ENCODE data around the gene ITGAV.

ITGAV gene

DNA sequence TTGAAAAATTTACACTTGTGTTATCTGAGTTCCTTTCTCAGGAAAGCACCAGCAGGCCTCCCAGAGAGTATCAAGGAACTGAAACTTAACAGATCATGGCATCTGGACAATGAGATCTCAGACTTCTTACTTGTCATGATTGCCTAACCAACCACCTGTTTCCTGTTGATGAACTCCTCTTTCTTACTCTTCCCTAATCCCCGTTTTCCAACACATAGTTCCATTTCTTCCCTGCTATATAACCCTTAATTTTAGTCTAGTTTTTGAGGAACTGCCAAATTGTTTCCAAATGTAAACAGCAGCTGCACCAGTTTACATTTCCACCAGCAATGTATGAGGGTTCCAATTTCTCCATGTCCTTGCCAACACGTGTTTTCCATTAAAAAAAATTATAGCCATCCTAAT lies 98.0 kb downstream of the ITGAV start:
- TF ChIP-seq, protein P1, sequence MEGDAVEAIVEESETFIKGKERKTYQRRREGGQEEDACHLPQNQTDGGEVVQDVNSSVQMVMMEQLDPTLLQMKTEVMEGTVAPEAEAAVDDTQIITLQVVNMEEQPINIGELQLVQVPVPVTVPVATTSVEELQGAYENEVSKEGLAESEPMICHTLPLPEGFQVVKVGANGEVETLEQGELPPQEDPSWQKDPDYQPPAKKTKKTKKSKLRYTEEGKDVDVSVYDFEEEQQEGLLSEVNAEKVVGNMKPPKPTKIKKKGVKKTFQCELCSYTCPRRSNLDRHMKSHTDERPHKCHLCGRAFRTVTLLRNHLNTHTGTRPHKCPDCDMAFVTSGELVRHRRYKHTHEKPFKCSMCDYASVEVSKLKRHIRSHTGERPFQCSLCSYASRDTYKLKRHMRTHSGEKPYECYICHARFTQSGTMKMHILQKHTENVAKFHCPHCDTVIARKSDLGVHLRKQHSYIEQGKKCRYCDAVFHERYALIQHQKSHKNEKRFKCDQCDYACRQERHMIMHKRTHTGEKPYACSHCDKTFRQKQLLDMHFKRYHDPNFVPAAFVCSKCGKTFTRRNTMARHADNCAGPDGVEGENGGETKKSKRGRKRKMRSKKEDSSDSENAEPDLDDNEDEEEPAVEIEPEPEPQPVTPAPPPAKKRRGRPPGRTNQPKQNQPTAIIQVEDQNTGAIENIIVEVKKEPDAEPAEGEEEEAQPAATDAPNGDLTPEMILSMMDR (IDR thresholded peaks at IDR 0.05), result no peak

DNA sequence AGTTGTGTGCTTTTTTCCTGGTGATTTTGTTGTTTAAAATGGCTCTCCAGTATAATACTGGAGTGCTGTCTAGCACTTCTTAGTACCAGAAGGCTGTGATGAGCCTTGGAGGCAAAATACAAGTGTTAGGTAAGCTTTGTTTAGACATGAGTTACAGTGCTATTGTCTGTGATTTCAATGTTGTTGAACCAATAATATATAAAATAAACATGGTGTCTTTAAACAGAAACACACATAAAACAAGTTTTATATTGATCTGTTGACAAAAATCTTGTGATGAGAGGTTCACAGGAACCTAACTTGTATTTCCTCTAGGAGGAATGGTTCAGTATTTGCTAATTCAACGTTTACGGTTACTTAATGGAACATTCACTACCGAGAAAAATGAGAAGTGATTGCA lies 99.0 kb downstream of the ITGAV start:
- TF ChIP-seq, protein P1 (IDR thresholded peaks at IDR 0.05), result no peak

DNA sequence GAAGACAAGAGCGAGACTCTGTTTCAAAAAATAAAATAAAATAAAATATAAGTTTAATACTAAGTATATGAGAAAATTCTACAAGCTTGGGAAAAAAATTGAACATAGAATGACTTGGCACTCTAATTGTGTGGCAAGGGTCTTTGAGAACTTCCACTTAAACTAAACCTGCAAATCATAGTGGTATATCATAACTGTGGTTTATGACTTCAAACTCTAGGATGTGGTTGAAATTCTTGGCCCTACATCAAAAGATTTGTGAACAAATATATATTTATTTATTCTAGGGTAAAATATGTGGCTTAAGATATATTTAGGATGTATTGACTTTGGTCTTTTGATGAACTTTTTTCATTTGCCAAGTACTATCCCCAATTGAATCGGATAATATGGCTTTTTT lies 100.9 kb downstream of the ITGAV start:
- TF ChIP-seq, protein P1 (IDR thresholded peaks at IDR 0.05), result no peak

DNA sequence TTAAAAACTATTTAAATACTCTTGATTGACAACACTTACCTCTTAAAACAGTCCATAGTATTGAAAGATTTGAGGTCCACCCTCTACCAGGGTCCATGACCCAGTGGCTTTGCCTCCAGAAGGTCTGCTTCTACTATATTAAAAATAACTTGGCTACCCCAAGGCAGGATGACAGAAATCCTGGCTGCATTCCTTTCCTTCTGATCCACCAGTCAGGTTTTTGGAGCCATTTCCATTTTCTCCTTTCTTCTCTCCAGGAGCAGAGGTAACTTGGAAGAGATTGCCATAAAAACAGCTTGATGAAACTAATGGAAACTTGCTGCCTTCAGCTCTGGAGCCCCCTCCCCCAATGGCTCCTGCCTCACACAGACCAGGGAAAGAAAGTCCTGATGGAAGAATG lies 101.4 kb downstream of the ITGAV start:
- TF ChIP-seq, protein P1 (IDR thresholded peaks at IDR 0.05), result no peak

DNA sequence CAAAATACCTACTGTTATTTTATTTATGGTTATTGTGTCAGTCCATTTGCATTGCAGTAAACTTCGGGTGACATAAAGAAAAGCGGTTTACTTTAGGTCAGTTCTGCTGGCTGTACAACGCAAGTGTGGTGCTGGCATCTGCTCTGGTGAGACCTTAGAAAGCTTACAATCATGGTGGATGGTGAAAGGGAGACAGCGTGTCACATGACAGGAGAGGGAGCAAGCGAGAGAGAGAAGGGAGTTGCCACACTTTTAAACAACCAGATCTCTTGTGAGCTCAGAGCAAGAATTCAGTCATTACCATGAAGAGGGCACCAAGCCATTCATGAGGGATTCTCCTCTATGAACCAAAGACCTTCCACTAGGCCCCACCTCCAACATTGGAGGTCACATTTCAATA lies 102.0 kb downstream of the ITGAV start:
- TF ChIP-seq, protein P1 (IDR thresholded peaks at IDR 0.05), result no peak

DNA sequence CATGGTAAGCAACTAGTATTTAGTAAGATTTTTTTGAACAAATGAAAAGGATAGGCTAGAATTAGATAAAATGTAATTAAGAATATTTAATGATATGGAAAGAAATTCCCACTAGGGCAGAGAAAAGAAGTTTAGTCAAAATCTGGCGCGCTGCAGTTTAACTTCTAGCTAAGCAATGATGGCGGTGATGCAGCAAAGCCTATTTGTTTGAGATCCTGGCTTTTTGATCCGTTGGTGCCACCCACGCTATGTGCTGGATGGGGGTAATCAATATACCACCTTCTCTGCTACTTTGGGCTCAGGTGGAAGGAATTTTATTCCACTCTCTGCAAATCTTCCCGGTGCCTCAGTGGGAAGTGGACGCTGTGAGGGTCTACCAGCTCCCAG lies 103.6 kb downstream of the ITGAV start:
- TF ChIP-seq, protein P1 (IDR thresholded peaks at IDR 0.05), result no peak

DNA sequence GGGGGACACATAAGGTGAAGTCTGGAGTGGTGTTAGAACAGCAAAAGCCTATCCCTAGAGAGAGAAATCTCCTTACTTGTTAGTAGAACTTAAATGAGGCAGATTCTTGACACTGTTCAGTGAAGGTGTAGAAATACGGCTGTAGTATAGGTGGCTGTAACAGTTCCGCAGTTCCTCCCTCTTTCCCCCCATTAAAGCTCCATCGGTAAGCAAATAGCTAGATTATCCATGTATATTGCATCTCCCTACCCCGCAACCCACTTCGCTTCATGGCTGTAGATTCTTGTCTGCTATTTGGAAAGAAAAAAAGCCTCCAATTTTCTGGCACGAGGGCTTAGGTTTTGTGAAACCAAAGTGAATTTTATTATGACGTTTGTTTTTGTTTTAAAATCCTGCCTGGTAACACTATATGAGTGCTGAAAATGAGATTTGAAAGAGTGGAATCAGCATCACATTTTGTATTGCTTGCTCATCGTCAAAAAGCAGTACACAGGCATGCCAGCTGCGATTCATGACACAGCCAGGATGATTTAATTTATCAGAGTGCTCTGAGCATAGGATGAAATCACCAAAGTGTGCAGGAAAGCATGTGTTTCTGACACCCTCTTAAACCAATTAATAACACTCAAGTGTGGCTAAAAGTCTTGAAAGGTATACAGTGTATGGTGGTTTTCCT lies 105.4 kb downstream of the ITGAV start:
- TF ChIP-seq, protein P1 (IDR thresholded peaks at IDR 0.05), result no peak

DNA sequence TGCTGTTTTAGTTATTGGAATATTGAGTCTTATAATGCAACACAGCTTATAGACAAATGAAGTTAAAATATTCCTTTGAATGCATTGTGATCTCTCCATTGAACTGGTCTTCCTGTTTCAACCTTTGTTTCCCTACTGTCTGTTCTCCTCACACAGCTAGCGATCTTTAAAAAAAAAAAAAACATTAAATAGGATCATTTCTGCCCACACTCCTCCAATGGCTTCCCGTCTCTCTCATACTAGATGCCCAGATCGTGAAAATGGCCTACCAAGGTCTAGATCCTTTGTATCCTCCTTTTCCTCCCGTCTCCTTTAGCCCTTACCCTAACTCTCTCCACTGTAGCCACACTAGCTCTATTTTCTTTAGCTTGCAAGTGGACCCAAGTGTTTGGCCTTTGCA lies 106.4 kb downstream of the ITGAV start:
- TF ChIP-seq, protein P1 (IDR thresholded peaks at IDR 0.05), result no peak
